ENCODE measurements around the gene IRGC. TPM values are rescaled to one million over a fixed set of nuclear protein-coding genes. Genes with fewer than 3 reads are reported as not detected.

IRGC gene
- polyA plus RNA-seq, 4 donors, result 0.04 TPM; not detected in 3

DNA sequence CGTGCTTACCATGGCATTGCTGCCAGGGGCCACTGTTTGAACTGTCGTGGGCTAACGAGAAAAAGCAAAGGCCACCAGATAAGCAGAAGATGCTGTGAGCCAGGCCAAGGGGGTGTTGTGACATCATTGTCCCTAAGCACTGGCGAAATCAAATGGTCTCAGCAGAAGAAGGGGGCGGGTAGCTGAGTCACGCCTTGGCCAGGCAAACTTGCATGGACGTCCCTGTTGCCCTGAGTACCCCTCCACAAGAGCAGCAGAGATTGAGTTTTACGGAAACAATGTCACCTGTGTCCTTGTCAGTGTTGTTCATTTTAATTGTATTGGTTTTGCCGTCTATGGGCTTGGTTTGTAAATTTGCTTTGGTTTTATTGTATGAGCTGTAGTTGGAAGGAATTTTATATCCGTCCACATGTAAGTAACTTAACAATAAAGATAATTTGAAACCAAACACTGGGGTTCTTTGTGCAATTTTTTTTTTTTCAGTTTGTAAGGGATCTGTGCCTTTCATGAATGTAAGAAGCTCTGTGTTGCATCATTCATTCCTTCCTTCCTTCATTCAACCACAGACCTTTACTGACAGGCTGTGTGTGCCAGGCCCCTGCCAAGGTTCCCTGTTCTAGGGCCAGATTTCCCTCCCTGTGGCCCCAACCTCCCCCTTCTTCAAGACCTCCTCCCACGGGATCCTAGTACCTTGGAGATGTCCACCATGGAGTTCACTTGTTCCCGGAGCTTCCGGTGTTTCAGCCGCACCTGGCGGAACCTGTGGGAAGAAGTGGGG lies 52.6 kb downstream of the IRGC start:
- Histone ChIP-seq H3K36me3 (ENCODE audit: control insufficient read depth in 3 of 3, insufficient read depth in 2 of 3, low read depth in 1 of 3, low read length in 3 of 3) (peaks cover 0 to 11% (median 0%) of the 10 kb centered on the region in 3 donors), H3K4me1 (ENCODE audit: control insufficient read depth in 3 of 3, insufficient read depth in 2 of 3, low read depth in 1 of 3, low read length in 2 of 3) (peaks cover 0 to 5% (median 0%) of the 10 kb centered on the region in 3 donors), H3K27me3 (ENCODE audit: control insufficient read depth in 3 of 3, insufficient read depth in 3 of 3, low read length in 3 of 3) (no peaks in the 10 kb centered on the region), H3K9me3 (ENCODE audit: control insufficient read depth in 2 of 2, insufficient read depth in 1 of 2, low read depth in 1 of 2, low read length in 1 of 2) (no peaks in the 10 kb centered on the region), H3K27ac (ENCODE audit: low read depth in 1 of 3, low read length in 2 of 3) (no peak overlapping the region), H3K4me3 (ENCODE audit: low read depth in 1 of 3, low read length in 3 of 3) (no peak overlapping the region)
- peak in 1 of 2 donors; percentile 41 for DNase-seq
- 57 to 70% (median 68%) methylated on average over 15 of the region's 15 CpGs for WGBS, 3 donors
- FAIRE-seq, result no peak

DNA sequence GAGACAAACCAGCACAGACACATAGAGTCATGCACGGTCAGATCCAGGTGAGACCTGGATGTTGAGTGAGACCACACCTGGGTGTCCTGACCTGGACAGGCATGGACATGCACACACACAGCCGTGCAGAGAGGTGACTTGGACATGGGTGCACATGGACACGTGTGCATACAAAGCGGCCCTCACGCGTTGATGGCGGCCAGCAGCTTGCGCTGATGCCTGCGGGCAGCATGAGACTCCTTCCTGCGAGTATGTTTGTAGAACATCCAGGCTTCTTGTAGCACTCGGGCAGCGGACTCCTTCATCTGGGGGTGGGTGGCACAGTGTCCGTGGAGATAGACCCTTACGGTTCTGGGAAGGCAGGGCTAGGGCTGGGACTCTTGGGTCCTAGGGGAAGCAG lies 53.4 kb downstream of the IRGC start:
- Histone ChIP-seq H3K27me3 (ENCODE audit: control insufficient read depth in 3 of 3, insufficient read depth in 3 of 3, low read length in 3 of 3) (peaks cover 0 to 5% (median 0%) of the 10 kb centered on the region in 3 donors), H3K4me1 (ENCODE audit: control insufficient read depth in 3 of 3, insufficient read depth in 2 of 3, low read depth in 1 of 3, low read length in 2 of 3) (peaks cover 0 to 5% (median 0%) of the 10 kb centered on the region in 3 donors)
- WGBS, 3 donors, result 92 to 95% (median 93%) methylated on average over 14 of the region's 14 CpGs

More for the DNA sequence above, 53.4 kb downstream of the IRGC start:
- Histone ChIP-seq H3K36me3 (ENCODE audit: control insufficient read depth in 3 of 3, insufficient read depth in 2 of 3, low read depth in 1 of 3, low read length in 3 of 3) (peaks cover 0 to 11% (median 0%) of the 10 kb centered on the region in 3 donors), H3K9me3 (ENCODE audit: control insufficient read depth in 2 of 2, insufficient read depth in 1 of 2, low read depth in 1 of 2, low read length in 1 of 2) (no peaks in the 10 kb centered on the region), H3K27ac (ENCODE audit: low read depth in 1 of 3, low read length in 2 of 3) (no peak overlapping the region), H3K4me3 (ENCODE audit: low read depth in 1 of 3, low read length in 3 of 3) (no peak overlapping the region)
- DNase-seq (no peak), FAIRE-seq (no peak)

Other genes with a start within 250 kb of the IRGC start
- 10 to 100 TPM in 3 of 4 donors, 1 to 10 TPM in 1; 6.2 to 33.6 (median 23.6) TPM for gene PHLDB3, start 211.3 kb upstream of the IRGC start, polyA plus RNA-seq
- gene ETHE1, start 188.9 kb upstream of the IRGC start, polyA plus RNA-seq, result 100 to 1,000 TPM; 118 to 164 (median 129) TPM
- 1 to 10 TPM; 1.1 to 4.5 (median 1.9) TPM for gene ZNF575, start 182.9 kb upstream of the IRGC start, polyA plus RNA-seq
- 10 to 100 TPM in 3 of 4 donors, 1 to 10 TPM in 1; 9.7 to 46.3 (median 16.0) TPM for gene XRCC1, start 140.5 kb upstream of the IRGC start, polyA plus RNA-seq
- 10 to 100 TPM in 1 of 4 donors, 1 to 10 TPM in 3; 5.1 to 13.8 (median 9.1) TPM for gene PINLYP, start 140.3 kb upstream of the IRGC start, polyA plus RNA-seq
- 1 to 10 TPM; 2.0 to 8.8 (median 3.9) TPM for gene IRGQ, start 119.9 kb upstream of the IRGC start, polyA plus RNA-seq
- 10 to 100 TPM; 14.7 to 24.2 (median 17.2) TPM for gene ZNF576, start 119.5 kb upstream of the IRGC start, polyA plus RNA-seq
- gene SRRM5, start 104.0 kb upstream of the IRGC start, polyA plus RNA-seq, result 1 to 10 TPM in 1 of 4 donors, under 1 TPM in 3; 0.27 to 1.0 (median 0.49) TPM
- 10 to 100 TPM; 16.8 to 43.2 (median 25.3) TPM for gene ZNF428, start 96.4 kb upstream of the IRGC start, polyA plus RNA-seq
- gene CADM4, start 76.2 kb upstream of the IRGC start, polyA plus RNA-seq, result 1 to 10 TPM in 3 of 4 donors, not detected in 1; 1.1 to 6.8 (median 4.9) TPM
- 10 to 100 TPM in 2 of 4 donors, 1 to 10 TPM in 2; 4.1 to 17.6 (median 9.5) TPM for gene PLAUR, start 45.9 kb upstream of the IRGC start, polyA plus RNA-seq
- gene SMG9, start 38.9 kb downstream of the IRGC start, polyA plus RNA-seq, result 10 to 100 TPM; 21.3 to 32.4 (median 26.5) TPM
- 1 to 10 TPM in 2 of 4 donors, not detected in 2; 1.1 to 2.6 TPM for gene KCNN4, start 64.9 kb downstream of the IRGC start, polyA plus RNA-seq
- gene LYPD5, start 86.4 kb downstream of the IRGC start, polyA plus RNA-seq, result 1 to 10 TPM in 2 of 4 donors, under 1 TPM in 1, not detected in 1; 0.35 to 2.3 (median 1.1) TPM
- 10 to 100 TPM in 1 of 4 donors, 1 to 10 TPM in 3; 1.3 to 15.1 (median 3.1) TPM for gene ZNF283, start 111.2 kb downstream of the IRGC start, polyA plus RNA-seq
- gene ZNF404, start 167.9 kb downstream of the IRGC start, polyA plus RNA-seq, result 1 to 10 TPM in 3 of 4 donors, not detected in 1; 1.8 to 9.9 (median 2.0) TPM
- gene ZNF45, start 219.2 kb downstream of the IRGC start, polyA plus RNA-seq, result 10 to 100 TPM in 1 of 4 donors, 1 to 10 TPM in 3; 3.5 to 18.5 (median 6.0) TPM
- gene ZNF221, start 235.2 kb downstream of the IRGC start, polyA plus RNA-seq, result 1 to 10 TPM in 2 of 4 donors, not detected in 2; 1.1 to 3.6 TPM

Measured in small intestine (tissue), 7 donors.